Adrenal gland (tissue), 12 donors: ENCODE measurements around the gene TAF4. TPM values are rescaled to one million over a fixed set of nuclear protein-coding genes. Genes with fewer than 3 reads are reported as not detected.

Experiments used
- DNase-seq, 7 donors: peaks; one replicate each; pipeline ENCODE4 v3.0.0-alpha.2; 2019 to 2020
- H3K27ac ChIP-seq, 5 donors: fragments of 200-600 bp; sonication (generic) in 4 of 5; 1 replicate in 3 of 5; 2 replicates in 2 of 5; pipeline versions ENCODE4 v1.5.1 to v1.8.0; 2016 to 2020; ENCODE audit warnings: mild to moderate bottlenecking in 1 of 5
- H3K27me3 ChIP-seq: fragments of 200-600 bp; 2 replicates; pipeline ENCODE4 v1.8.0; 2021
- H3K36me3 ChIP-seq, 2 donors: fragments of 200-600 bp; replicated peaks in 1 of 2; 1 replicate in 1 of 2; 2 replicates in 1 of 2; pipeline versions ENCODE4 v1.5.1 to v1.8.0; 2018 to 2022
- H3K4me1 ChIP-seq, 2 donors: fragments of 200-600 bp; replicated peaks in 1 of 2; 1 replicate in 1 of 2; 2 replicates in 1 of 2; pipeline versions ENCODE4 v1.5.1 to v1.8.0; 2018 to 2021
- H3K4me3 ChIP-seq, 4 donors: fragments of 200-600 bp; sonication (generic) in 3 of 4; one replicate each; pipeline ENCODE4 v1.5.1; 2016 to 2018
- H3K9me3 ChIP-seq, 3 donors: fragments of 200-600 bp; sonication (generic) in 1 of 3; replicated peaks in 1 of 3; 1 replicate in 2 of 3; 2 replicates in 1 of 3; pipeline versions ENCODE4 v1.5.1 to v1.8.0; 2016 to 2021
- POLR2A ChIP-seq, 2 donors: fragments of 450-650 bp; IDR thresholded peaks; one replicate each; pipeline ENCODE4 v1.6.1; 2017; ENCODE audit warnings: antibody characterized with exemption in 2 of 2, mild to moderate bottlenecking in 2 of 2, moderate library complexity in 1 of 2
- WGBS, 4 donors: extraction: QIAGEN DNeasy Blood & Tissue Kit in 2 of 4; methylation state at CpG; one replicate each; pipeline versions ENCODE4 v1.1.5 to v1.1.7; 2013 to 2017; 5-methylcytosine and 5-hydroxymethylcytosine counted together
- intact Hi-C, 2 donors: fragments of 100-400 bp; cut with DNase I; formaldehyde crosslinking; loops; one replicate each; pipeline versions ENCODE4 v1.14.1 to v1.15.0; 2022 to 2023
- polyA plus RNA-seq, 3 donors: library from polyadenylated mRNA; stranded (reverse); fragments of 200-250 nt in 2 of 3; fragments of 350-450 nt in 1 of 3; fragmentation: Illumina TruSeq in 1 of 3; extraction: RNeasy Lipid Tissue Mini Kit (QIAGEN cat#74804) in 1 of 3; gene quantifications; one replicate each; pipeline ENCODE4 v1.2.3, GENCODE V29; 2013 to 2014
- total RNA-seq, 9 donors: library from RNA; depleted of rRNA in 4 of 9; stranded (reverse); fragments of >200 nt in 4 of 9; fragments of 120-200 nt in 1 of 9; fragmentation: NEBNext Ultra II Directional in 1 of 9; extraction: Animal tissue kit (Norgen Biotek cat#: 25700) in 1 of 9; gene quantifications; one replicate each; pipeline versions ENCODE4 v1.1.0 to v1.2.4, GENCODE V29; 2013 to 2023
- TF ChIP-seq, protein P1 (sequence below), 6 experiments: fragments of 450-650 bp in 4 of 6; fragments of 200-600 bp in 2 of 6; sonication (generic) in 1 of 6; IDR thresholded peaks; 1 replicate in 5 of 6; 2 replicates in 1 of 6; pipeline versions ENCODE4 v1.5.1 to v1.8.0; 2016 to 2021; ENCODE audit warnings: antibody characterized with exemption in 6 of 6, mild to moderate bottlenecking in 2 of 6, moderate library complexity in 1 of 6
- donor health status: healthy with polysubstance abuse.
- donor health status: Bipolar disorder and iron deficiency.
- donor health status: DM: yes; HTN: yes; CAD: no.
- donor health status: DM: no; HTN: no; CAD: no.
- donor health status: DM: no; HTN: no; CAD: no.
- donor health status: DM: yes; HTN: yes; CAD: no.

TAF4 gene
- total and polyA plus RNA-seq, 12 donors: 5.2 to 30.9 (median 14.8) TPM

DNA sequence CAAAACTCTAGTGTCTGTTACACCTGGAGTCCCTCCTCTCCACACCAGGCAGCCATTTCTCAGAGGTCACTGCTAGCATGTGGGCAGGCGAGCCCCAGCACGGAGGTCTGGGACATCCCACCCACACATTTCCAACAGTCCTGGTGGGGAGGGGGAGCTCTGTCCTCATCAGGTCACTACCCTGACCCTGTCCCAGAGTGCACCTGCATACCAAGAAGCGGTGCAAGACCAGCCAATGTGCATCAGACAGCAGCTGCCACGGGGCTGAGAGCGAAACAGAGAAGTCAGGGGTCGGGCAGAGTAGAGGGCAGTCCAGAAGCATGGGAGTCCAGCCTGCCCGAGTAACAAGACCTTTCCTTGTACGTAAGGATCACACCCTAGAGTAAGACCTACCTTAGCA is 71.1 kb downstream of the TAF4 start:
- no peak for TF ChIP-seq POLR2A (IDR thresholded peaks at IDR 0.05)
- TF ChIP-seq, protein P1, sequence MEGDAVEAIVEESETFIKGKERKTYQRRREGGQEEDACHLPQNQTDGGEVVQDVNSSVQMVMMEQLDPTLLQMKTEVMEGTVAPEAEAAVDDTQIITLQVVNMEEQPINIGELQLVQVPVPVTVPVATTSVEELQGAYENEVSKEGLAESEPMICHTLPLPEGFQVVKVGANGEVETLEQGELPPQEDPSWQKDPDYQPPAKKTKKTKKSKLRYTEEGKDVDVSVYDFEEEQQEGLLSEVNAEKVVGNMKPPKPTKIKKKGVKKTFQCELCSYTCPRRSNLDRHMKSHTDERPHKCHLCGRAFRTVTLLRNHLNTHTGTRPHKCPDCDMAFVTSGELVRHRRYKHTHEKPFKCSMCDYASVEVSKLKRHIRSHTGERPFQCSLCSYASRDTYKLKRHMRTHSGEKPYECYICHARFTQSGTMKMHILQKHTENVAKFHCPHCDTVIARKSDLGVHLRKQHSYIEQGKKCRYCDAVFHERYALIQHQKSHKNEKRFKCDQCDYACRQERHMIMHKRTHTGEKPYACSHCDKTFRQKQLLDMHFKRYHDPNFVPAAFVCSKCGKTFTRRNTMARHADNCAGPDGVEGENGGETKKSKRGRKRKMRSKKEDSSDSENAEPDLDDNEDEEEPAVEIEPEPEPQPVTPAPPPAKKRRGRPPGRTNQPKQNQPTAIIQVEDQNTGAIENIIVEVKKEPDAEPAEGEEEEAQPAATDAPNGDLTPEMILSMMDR (IDR thresholded peaks at IDR 0.05): no peak
- H3K36me3 ChIP-seq: peaks cover 0 to 53% of the 10 kb centered on the region in 2 donors
- WGBS, 4 donors: 95 to 100% (median 97%) methylated on average over 7 to 8 of the region's 8 CpGs

DNA sequence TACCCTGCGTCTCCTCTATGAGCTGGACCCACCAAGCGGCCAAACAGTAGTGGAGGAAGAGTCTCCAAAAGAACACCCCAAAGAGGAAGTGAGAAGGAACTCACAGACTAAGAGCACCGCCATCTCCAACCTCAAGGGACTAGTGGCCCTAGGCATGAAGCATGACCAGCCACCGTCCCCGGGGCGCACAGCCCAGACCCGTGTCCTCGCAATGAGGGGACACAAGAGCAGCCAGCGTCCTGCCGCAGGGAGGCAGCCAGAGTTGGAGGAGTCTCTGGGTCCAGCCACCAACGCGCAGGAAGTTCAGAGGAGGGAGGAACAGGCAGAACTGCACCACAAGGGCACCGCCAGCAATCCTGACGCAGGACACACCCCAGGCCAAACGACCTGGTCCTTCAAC is 72.6 kb downstream of the TAF4 start:
- DNase-seq: no peak
- intact Hi-C loops: no loop called here
- TF ChIP-seq, protein P1 (IDR thresholded peaks at IDR 0.05): no peak
- no peak for TF ChIP-seq POLR2A (IDR thresholded peaks at IDR 0.05)
- Histone ChIP-seq H3K4me3 (no peak overlapping the region), H3K4me1 (no peaks in the 10 kb centered on the region), H3K36me3 (peaks cover 0 to 38% of the 10 kb centered on the region in 2 donors), H3K27me3 (no peaks in the 10 kb centered on the region), H3K9me3 (no peaks in the 10 kb centered on the region), H3K27ac (no peak overlapping the region)
- 90 to 98% (median 94%) methylated on average over 8 to 15 of the region's 15 CpGs for WGBS, 4 donors

More for the DNA sequence above, 71.1 kb downstream of the TAF4 start:
- Histone ChIP-seq H3K4me3 (no peak overlapping the region), H3K9me3 (no peaks in the 10 kb centered on the region), H3K4me1 (no peaks in the 10 kb centered on the region), H3K27me3 (no peaks in the 10 kb centered on the region), H3K27ac (no peak overlapping the region)
- DNase-seq: no peak
- intact Hi-C loops: no loop called here

DNA sequence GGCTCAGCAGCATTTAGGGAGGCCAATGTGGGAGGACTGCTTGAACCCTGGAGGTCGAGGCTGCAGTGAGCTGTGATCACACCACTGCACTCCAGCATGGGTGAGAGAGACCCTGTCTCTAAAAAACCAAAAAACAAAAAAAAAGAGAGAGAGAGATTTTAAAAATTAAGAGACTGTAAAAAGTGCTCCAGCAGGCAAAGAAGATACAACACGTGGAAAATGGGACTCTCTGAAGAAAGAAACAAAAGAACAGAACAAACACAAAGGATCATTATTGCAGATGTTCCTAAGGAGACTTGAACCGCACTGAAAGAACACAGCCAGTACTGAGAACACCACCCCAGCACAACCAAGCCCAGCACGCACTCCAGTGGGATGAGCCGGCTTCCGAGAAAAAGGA is 74.2 kb downstream of the TAF4 start:
- no peak overlapping the region for H3K27ac ChIP-seq
- no peaks in the 10 kb centered on the region for H3K27me3 ChIP-seq
- no peak for DNase-seq
- intact Hi-C loops: no loop called here
- TF ChIP-seq, protein P1 (IDR thresholded peaks at IDR 0.05): no peak
- no peak for TF ChIP-seq POLR2A (IDR thresholded peaks at IDR 0.05)
- no peaks in the 10 kb centered on the region for H3K4me1 ChIP-seq
- no peak overlapping the region for H3K4me3 ChIP-seq
- H3K36me3 ChIP-seq: peaks cover 0 to 36% of the 10 kb centered on the region in 2 donors
- WGBS, 4 donors: 96 to 98% (median 97%) methylated on average over 6 of the region's 6 CpGs
- no peaks in the 10 kb centered on the region for H3K9me3 ChIP-seq

DNA sequence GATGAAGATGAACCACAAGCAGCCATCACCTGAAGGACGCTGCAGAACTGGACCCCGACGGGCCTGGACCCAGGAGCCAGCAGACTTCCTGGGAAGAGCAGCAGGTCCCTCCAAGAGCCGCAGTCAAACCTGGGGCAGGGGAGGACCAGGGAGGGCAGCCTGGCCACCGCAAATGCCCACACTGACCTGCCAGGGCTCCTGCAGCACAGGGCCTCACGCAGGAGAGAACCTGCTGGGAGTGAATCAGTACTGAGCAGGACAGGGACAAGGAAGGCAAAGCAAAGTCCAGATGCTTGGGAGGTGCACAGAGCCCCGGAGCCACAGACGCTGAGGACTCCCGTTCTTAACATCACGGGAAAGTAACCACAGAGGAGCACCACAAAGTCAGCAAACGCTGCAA is 75.2 kb downstream of the TAF4 start:
- H3K27me3 ChIP-seq: no peaks in the 10 kb centered on the region

More for the DNA sequence above, 75.2 kb downstream of the TAF4 start:
- no peaks in the 10 kb centered on the region for H3K4me1 ChIP-seq
- no peak overlapping the region for H3K27ac ChIP-seq
- WGBS, 4 donors: 86 to 92% (median 90%) methylated on average over 10 to 11 of the region's 11 CpGs
- no peak for DNase-seq
- H3K4me3 ChIP-seq: no peak overlapping the region
- TF ChIP-seq, protein P1 (IDR thresholded peaks at IDR 0.05): no peak
- TF ChIP-seq POLR2A (IDR thresholded peaks at IDR 0.05): no peak
- H3K36me3 ChIP-seq: peaks cover 0 to 31% of the 10 kb centered on the region in 2 donors
- H3K9me3 ChIP-seq: no peaks in the 10 kb centered on the region
- intact Hi-C loops: no loop called here
